HG03432 (cell line): Measurements from ENCODE around the gene ABI3BP.

Experiments used
- ATAC-seq: cut with Tn5 transposase; IDR thresholded peaks from one replicate; pipeline ENCODE4 v1.9.1; 2021; ENCODE audit warnings: mild to moderate bottlenecking, moderate library complexity; ENCODE audit not compliant: unreplicated experiment

Gene ABI3BP

DNA sequence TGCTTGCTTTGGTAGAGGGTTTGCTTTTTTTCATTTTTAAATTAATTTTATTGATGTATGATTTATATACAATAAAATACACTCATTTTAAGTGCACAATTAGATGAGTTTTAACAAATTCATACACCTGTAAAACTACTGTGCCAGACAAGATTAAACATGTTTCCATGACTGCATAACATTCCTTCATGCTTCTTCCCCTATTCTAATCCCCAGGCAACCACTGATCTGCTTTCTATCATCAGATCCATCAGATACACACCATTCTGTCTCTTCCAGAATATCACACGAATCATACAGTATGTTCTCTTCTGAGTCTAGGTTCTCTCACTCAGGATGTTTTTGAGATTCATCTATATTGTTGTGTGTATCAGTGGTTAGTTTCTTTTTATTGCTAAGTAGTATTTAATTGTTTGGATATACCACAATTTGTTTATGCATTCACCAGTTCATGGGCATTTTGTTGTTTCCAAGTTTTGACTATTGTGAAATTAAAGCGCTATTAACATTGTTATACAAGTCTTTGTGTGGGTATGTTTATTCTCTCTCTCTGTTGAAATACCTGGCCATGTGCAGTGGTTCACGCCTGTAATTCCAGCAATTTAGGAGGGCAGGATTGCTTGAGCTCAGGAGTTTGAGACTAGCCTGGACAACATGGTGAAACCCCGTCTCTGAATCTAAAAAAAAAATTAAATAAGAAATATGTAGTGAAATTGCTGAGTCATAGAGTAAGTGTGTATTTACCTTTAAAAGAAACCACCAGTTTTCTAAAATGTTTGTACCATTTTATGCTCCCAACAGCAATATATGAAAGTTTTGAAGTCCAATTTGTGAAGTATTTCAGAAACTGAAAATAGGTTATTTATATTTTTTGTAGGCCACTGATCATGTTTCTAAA, 290.9 kb downstream of the ABI3BP start:
- peak; percentile 62 for ATAC-seq

DNA sequence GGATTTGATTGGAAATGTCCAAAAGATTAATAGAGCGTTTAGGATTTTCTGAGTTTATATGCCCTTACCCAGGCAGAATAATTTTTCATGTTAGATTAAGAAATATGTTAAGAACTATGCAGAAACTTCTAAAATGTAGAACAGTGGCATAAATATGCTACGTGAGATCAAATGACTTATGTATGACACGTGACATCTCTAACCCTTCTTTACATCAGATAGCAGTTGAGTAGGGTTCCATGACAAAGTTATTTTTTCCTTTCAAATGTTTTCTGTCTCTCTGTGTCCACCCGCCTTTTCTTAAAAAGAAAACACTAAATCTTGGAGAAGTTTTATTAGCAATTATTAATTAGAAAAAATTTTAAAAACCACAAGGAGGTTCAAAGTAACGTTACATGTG, 292.5 kb downstream of the ABI3BP start:
- no peak for ATAC-seq
